SK-N-SH (cell line): Measurements from ENCODE around the gene CDCP1. TPM values are rescaled to one million over a fixed set of nuclear protein-coding genes. Genes with fewer than 3 reads are reported as not detected.

Source experiments
- CTCF ChIA-PET: fragments of 300-600, 350-600 bp; formaldehyde crosslinking; extraction: SDS; loops from one replicate; lab custom pipeline; 2021; lab: Yijun Ruan, JAX
- POLR2A ChIA-PET: fragments of 350-600 bp; sonication (Branson Sonifier 250); formaldehyde crosslinking; extraction: SDS; loops from one replicate; lab custom pipeline; 2020; ENCODE audit warnings: antibody characterized with exemption, inconsistent platforms; lab: Yijun Ruan, JAX
- DNase-seq: peaks from one replicate; pipeline ENCODE4 v3.0.0; 2012
- H2AFZ ChIP-seq: fragments of 200-600 bp; sonication (generic); 2 replicates; pipeline ENCODE4 v1.8.1; 2016; ENCODE audit warnings: antibody characterized with exemption, mild to moderate bottlenecking, low read depth
- H3F3A ChIP-seq: fragments of 200-600 bp; sonication (generic); replicated peaks from 2 replicates; pipeline ENCODE3; 2016; ENCODE audit warnings: antibody characterized with exemption, mild to moderate bottlenecking; ENCODE audit not compliant: insufficient read depth
- H3K27ac ChIP-seq, 2 experiments: fragments of 200-500 bp in 1 of 2; fragments of 200-600 bp in 1 of 2; sonication (Bioruptor generic) in 1 of 2; sonication (generic), shearing (Covaris generic) in 1 of 2; 2 replicates each; pipeline versions ENCODE4 v1.5.1 to v1.6.1; 2014 to 2016; ENCODE audit warnings: low read depth in 2 of 2, inconsistent platforms in 1 of 2, low read length in 1 of 2, mild to moderate bottlenecking in 1 of 2, mixed read lengths in 1 of 2
- H3K27me3 ChIP-seq: fragments of 200-600 bp; sonication (generic), shearing (Covaris generic); 2 replicates; pipeline ENCODE4 v1.6.1; 2016; ENCODE audit warnings: mixed run types; ENCODE audit not compliant: insufficient read depth
- H3K36me3 ChIP-seq, 2 experiments: fragments of 200-500 bp in 1 of 2; fragments of 200-600 bp in 1 of 2; sonication (Bioruptor generic) in 1 of 2; sonication (generic) in 1 of 2; replicated peaks in 1 of 2; 2 replicates each; pipeline versions ENCODE3 to v1.5.1; 2014 to 2016; ENCODE audit warnings: low read length in 1 of 2, mild to moderate bottlenecking in 1 of 2; ENCODE audit not compliant: insufficient read depth in 2 of 2, control insufficient read depth in 1 of 2
- H3K4me1 ChIP-seq, 2 experiments: fragments of 200-500 bp in 1 of 2; fragments of 200-600 bp in 1 of 2; sonication (Bioruptor generic) in 1 of 2; sonication (generic), shearing (Covaris generic) in 1 of 2; 2 replicates each; pipeline versions ENCODE4 v1.5.1 to v1.6.1; 2014 to 2016; ENCODE audit warnings: low read depth in 1 of 2, low read length in 1 of 2, mixed run types in 1 of 2; ENCODE audit not compliant: insufficient read depth in 2 of 2, control insufficient read depth in 1 of 2
- H3K4me2 ChIP-seq: fragments of 200-600 bp; sonication (generic), shearing (Covaris generic); 2 replicates; pipeline ENCODE4 v1.6.1; 2017; ENCODE audit warnings: mixed run types
- H3K4me3 ChIP-seq, 2 experiments: fragments of 200-500 bp in 1 of 2; fragments of 200-600 bp in 1 of 2; sonication (Bioruptor generic) in 1 of 2; sonication (generic), shearing (Covaris generic) in 1 of 2; 2 replicates each; pipeline versions ENCODE4 v1.5.1 to v1.8.1; 2014 to 2016; ENCODE audit warnings: low read depth in 2 of 2, inconsistent platforms in 1 of 2, low read length in 1 of 2, mild to moderate bottlenecking in 1 of 2, mixed read lengths in 1 of 2, moderate library complexity in 1 of 2
- H3K79me2 ChIP-seq: fragments of 200-600 bp; sonication (generic); 2 replicates; pipeline ENCODE4 v1.8.1; 2017; ENCODE audit warnings: mild to moderate bottlenecking; ENCODE audit not compliant: insufficient read depth
- H3K9ac ChIP-seq: fragments of 200-600 bp; sonication (generic); 2 replicates; pipeline ENCODE4 v1.6.1; 2017; ENCODE audit warnings: mixed run types
- H3K9me2 ChIP-seq: fragments of 200-600 bp; sonication (generic); 2 replicates; pipeline ENCODE4 v1.6.1; 2017; ENCODE audit warnings: mixed run types
- H3K9me3 ChIP-seq: fragments of 200-600 bp; sonication (generic); 2 replicates; pipeline ENCODE4 v1.6.1; 2017; ENCODE audit warnings: mixed run types, mild to moderate bottlenecking, moderate library complexity
- H4K20me1 ChIP-seq: fragments of 200-600 bp; sonication (generic); 2 replicates; pipeline ENCODE4 v1.6.1; 2017; ENCODE audit warnings: mild to moderate bottlenecking, mixed run types; ENCODE audit not compliant: insufficient read depth
- EP300 ChIP-seq, 2 experiments: IDR thresholded peaks; 2 replicates each; pipeline versions ENCODE4 v1.4.0 to v1.6.1; 2012; ENCODE audit warnings: borderline replicate concordance in 1 of 2, low read depth in 1 of 2, low read length in 1 of 2
- EZH2phosphoT487 ChIP-seq: fragments of 200-600 bp; sonication (generic); IDR thresholded peaks from 2 replicates; pipeline ENCODE4 v1.6.1; 2017; ENCODE audit warnings: low read depth, mixed run types, mild to moderate bottlenecking, antibody characterized with exemption, moderate library complexity, borderline replicate concordance
- GATA2 ChIP-seq: sonication (generic); formaldehyde crosslinking; IDR thresholded peaks from 2 replicates; pipeline ENCODE4 v1.5.0; 2020; ENCODE audit warnings: mild to moderate bottlenecking, missing genetic modification reagents
- JUND ChIP-seq: IDR thresholded peaks from 2 replicates; pipeline ENCODE4 v1.4.0; 2012
- MAX ChIP-seq: IDR thresholded peaks from 2 replicates; pipeline ENCODE4 v1.4.0; 2012; ENCODE audit warnings: low read depth
- NRF1 ChIP-seq: IDR thresholded peaks from 2 replicates; pipeline ENCODE4 v1.6.1; 2012; ENCODE audit warnings: low read depth, mild to moderate bottlenecking, low read length
- RAD21 ChIP-seq: IDR thresholded peaks from 2 replicates; pipeline ENCODE4 v1.6.1; 2012; ENCODE audit warnings: mild to moderate bottlenecking, low read length
- SIN3A ChIP-seq: IDR thresholded peaks from 2 replicates; pipeline ENCODE4 v1.6.1; 2012; ENCODE audit warnings: low read depth, mild to moderate bottlenecking, low read length, moderate library complexity, borderline replicate concordance
- YY1 ChIP-seq: IDR thresholded peaks from 2 replicates; pipeline ENCODE4 v1.4.0; 2012; ENCODE audit warnings: low read depth, mild to moderate bottlenecking
- ZBTB33 ChIP-seq: IDR thresholded peaks from 2 replicates; pipeline ENCODE4 v1.4.0; 2012; ENCODE audit warnings: low read depth, borderline replicate concordance
- WGBS: methylation state at CpG from one replicate; pipeline ENCODE4 v1.1.6; 2017; ENCODE audit warnings: low lambda C conversion rate; 5-methylcytosine and 5-hydroxymethylcytosine counted together
- polyA plus RNA-seq, 3 experiments: library from polyadenylated mRNA; depleted of rRNA; stranded (reverse); fragments of >200 nt; gene quantifications; 2 replicates each; pipeline ENCODE4 v1.2.3, GENCODE V29; 2012
- TF ChIP-seq, protein P1 (sequence below): IDR thresholded peaks from 2 replicates; pipeline ENCODE4 v1.6.1; 2012; ENCODE audit warnings: mild to moderate bottlenecking, low read depth, low read length, moderate library complexity

Gene CDCP1
- polyA plus RNA-seq, 1 of the 3 experiments (the other 2 are of a cell fraction), result 3.6 TPM

- H4K20me1 ChIP-seq, result no peaks in the 10 kb centered on the region
- H3K9me2 ChIP-seq, result no peaks in the 10 kb centered on the region
- H3K4me2 ChIP-seq, result no peak overlapping the region
- no peaks in the 10 kb centered on the region for H3K79me2 ChIP-seq
- no peaks in the 10 kb centered on the region for H3K9me3 ChIP-seq
- no peak overlapping the region for H2AFZ ChIP-seq
- H3K27ac ChIP-seq, result no peak overlapping the region
- DNase-seq, result peak; percentile 47
- POLR2A ChIA-PET, result no interaction called here
- WGBS, result 75% methylated on average over 4 of the region's 4 CpGs
- H3K4me1 ChIP-seq, result peaks cover 19 to 22% of the 10 kb centered on the region in 2 experiments
- TF ChIP-seq SIN3A, result no peak
- no peak for TF ChIP-seq EZH2phosphoT487
- no peak for TF ChIP-seq ZBTB33
- no peak for TF ChIP-seq YY1
- peak in 1 of 2 experiments; percentile 21; a peak in 1 of 4 replicates for TF ChIP-seq EP300 (IDR thresholded peaks at IDR 0.05; ENCODE audit: borderline replicate concordance in 1 of 2, low read depth in 1 of 2, low read length in 1 of 2)
- TF ChIP-seq RAD21, result no peak
- no peak for TF ChIP-seq MAX
- TF ChIP-seq JUND, result no peak
- TF ChIP-seq GATA2 (CRISPR knock-in tag), result peak; percentile 68; the same call in 1 of the 2 replicates
- TF ChIP-seq, protein P1, sequence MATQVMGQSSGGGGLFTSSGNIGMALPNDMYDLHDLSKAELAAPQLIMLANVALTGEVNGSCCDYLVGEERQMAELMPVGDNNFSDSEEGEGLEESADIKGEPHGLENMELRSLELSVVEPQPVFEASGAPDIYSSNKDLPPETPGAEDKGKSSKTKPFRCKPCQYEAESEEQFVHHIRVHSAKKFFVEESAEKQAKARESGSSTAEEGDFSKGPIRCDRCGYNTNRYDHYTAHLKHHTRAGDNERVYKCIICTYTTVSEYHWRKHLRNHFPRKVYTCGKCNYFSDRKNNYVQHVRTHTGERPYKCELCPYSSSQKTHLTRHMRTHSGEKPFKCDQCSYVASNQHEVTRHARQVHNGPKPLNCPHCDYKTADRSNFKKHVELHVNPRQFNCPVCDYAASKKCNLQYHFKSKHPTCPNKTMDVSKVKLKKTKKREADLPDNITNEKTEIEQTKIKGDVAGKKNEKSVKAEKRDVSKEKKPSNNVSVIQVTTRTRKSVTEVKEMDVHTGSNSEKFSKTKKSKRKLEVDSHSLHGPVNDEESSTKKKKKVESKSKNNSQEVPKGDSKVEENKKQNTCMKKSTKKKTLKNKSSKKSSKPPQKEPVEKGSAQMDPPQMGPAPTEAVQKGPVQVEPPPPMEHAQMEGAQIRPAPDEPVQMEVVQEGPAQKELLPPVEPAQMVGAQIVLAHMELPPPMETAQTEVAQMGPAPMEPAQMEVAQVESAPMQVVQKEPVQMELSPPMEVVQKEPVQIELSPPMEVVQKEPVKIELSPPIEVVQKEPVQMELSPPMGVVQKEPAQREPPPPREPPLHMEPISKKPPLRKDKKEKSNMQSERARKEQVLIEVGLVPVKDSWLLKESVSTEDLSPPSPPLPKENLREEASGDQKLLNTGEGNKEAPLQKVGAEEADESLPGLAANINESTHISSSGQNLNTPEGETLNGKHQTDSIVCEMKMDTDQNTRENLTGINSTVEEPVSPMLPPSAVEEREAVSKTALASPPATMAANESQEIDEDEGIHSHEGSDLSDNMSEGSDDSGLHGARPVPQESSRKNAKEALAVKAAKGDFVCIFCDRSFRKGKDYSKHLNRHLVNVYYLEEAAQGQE, result no peak
- no peak for TF ChIP-seq NRF1
- H3K4me3 ChIP-seq, result no peak overlapping the region
- H3K27me3 ChIP-seq, result no peaks in the 10 kb centered on the region
- CTCF ChIA-PET, result interaction anchor here (0.6 to 3.9 kb wide), 6 partner anchors 10 to 130 kb away, joined by 3 to 21 read pairs (median 4); no protein-coding TSS in a partner anchor
- H3F3A ChIP-seq, result peaks cover 21% of the 10 kb centered on the region
- H3K36me3 ChIP-seq, result no peaks in the 10 kb centered on the region
- H3K9ac ChIP-seq, result no peak overlapping the region
These were observed 26.8 kb downstream of the CDCP1 start for GRCh38 chr3:45119376-45119775.
